ENCODE measurements around the gene FLNB. TPM values are rescaled to one million over a fixed set of nuclear protein-coding genes. Genes with fewer than 3 reads are reported as not detected.

Gene FLNB
- polyA plus RNA-seq, 1 donor from 2014 or later: 10.3 TPM

GRCh38 chr3:58143417-58144055 lies 135.3 kb downstream of the FLNB start:
- Histone ChIP-seq H4K20me1 (ENCODE audit: insufficient read depth) (no peaks in the 10 kb centered on the region), H3K27me3 (ENCODE audit: insufficient read depth, low read depth, low read length) (no peaks in the 10 kb centered on the region), H3K4me2 (ENCODE audit: low read length) (no peak overlapping the region), H3K4me3 (ENCODE audit: low read length) (no peak overlapping the region), H3F3A (ENCODE audit: insufficient read depth, low read length, poor library complexity, severe bottlenecking) (no peaks in the 10 kb centered on the region), H3K9me3 (ENCODE audit: low read length) (no peaks in the 10 kb centered on the region), H2AFZ (ENCODE audit: low read depth, low read length) (no peak overlapping the region), H3K9ac (ENCODE audit: low read length) (no peak overlapping the region), H3K36me3 (ENCODE audit: insufficient read depth, low read length) (no peaks in the 10 kb centered on the region), H3K27ac (ENCODE audit: low read length) (no peak overlapping the region), H3K79me2 (replicated peaks; ENCODE audit: insufficient read depth, low read length) (no peaks in the 10 kb centered on the region), H3K9me2 (ENCODE audit: insufficient read depth, low read length) (no peaks in the 10 kb centered on the region)
- TF ChIP-seq REST (IDR thresholded peaks at IDR 0.05; ENCODE audit: borderline replicate concordance) (no peak), RAD21 (conservative IDR thresholded peaks at IDR 0.05) (no peak), SMC3 (conservative IDR thresholded peaks at IDR 0.05; ENCODE audit: poor library complexity) (no peak), POLR2AphosphoS5 (IDR thresholded peaks at IDR 0.05) (no peak), EZH2 (IDR thresholded peaks at IDR 0.05; ENCODE audit: borderline replicate concordance, insufficient read depth, low read length, poor library complexity, severe bottlenecking) (no peak), CTCF (IDR thresholded peaks at IDR 0.05; ENCODE audit: poor library complexity, severe bottlenecking) (no peak), EP300 (conservative IDR thresholded peaks at IDR 0.05; ENCODE audit: poor library complexity, severe bottlenecking) (no peak), TAF1 (IDR thresholded peaks at IDR 0.05; ENCODE audit: low read depth) (no peak), MXI1 (conservative IDR thresholded peaks at IDR 0.05; ENCODE audit: poor library complexity, severe bottlenecking) (no peak)

DNA sequence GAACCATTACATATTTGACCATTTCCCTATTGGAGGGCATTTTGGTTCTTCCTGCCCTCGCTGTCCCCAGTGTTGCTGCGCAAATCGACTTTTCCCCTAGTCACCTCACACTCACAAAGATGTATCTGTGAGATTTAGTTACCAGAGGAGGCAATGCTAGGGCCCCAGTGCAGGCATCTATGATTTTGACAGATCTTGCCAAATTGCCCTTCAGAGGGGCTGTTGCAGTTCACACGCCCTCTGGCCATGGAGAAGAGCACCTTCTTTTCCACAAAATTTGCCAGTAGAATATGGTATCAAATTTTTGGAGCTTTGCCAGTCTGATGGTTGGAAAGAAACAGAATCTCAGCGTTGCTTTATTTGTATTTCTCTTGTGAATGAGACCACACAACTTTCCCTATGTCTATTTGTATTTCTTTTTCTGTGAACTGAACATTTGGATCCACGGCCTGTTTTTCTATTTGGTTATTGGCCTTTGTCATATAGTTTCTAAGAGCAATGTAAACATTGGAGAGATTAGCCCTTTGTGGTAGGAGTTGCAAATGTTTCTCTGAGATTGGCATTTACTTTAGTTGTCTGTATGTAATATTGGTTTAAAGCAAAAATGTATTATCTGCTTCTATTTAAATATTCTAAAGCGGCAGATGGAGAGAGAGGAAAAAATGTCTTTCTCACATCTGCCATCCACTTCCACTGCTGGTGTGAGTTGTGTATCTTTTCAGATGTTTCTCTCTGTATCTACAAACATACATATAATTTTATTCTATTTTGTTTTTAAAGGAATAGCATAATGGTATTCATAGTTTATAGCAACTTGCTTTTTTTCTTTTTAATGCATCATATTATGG lies 136.5 kb downstream of the FLNB start:
- H2AFZ ChIP-seq (ENCODE audit: low read depth, low read length): no peak overlapping the region
- no peaks in the 10 kb centered on the region for H4K20me1 ChIP-seq (ENCODE audit: insufficient read depth)
- H3K27me3 ChIP-seq (ENCODE audit: insufficient read depth, low read depth, low read length): no peaks in the 10 kb centered on the region
- no peaks in the 10 kb centered on the region for H3K36me3 ChIP-seq (ENCODE audit: insufficient read depth, low read length)
- no peaks in the 10 kb centered on the region for H3F3A ChIP-seq (ENCODE audit: insufficient read depth, low read length, poor library complexity, severe bottlenecking)
- H3K27ac ChIP-seq (ENCODE audit: low read length): no peak overlapping the region
- H3K9me2 ChIP-seq (ENCODE audit: insufficient read depth, low read length): no peaks in the 10 kb centered on the region
- H3K79me2 ChIP-seq (replicated peaks; ENCODE audit: insufficient read depth, low read length): no peaks in the 10 kb centered on the region
- H3K9ac ChIP-seq (ENCODE audit: low read length): no peak overlapping the region
- H3K9me3 ChIP-seq (ENCODE audit: low read length): no peaks in the 10 kb centered on the region
- TF ChIP-seq TAF1 (IDR thresholded peaks at IDR 0.05; ENCODE audit: low read depth) (no peak), MXI1 (conservative IDR thresholded peaks at IDR 0.05; ENCODE audit: poor library complexity, severe bottlenecking) (no peak), SMC3 (conservative IDR thresholded peaks at IDR 0.05; ENCODE audit: poor library complexity) (no peak), RAD21 (conservative IDR thresholded peaks at IDR 0.05) (no peak), POLR2AphosphoS5 (IDR thresholded peaks at IDR 0.05) (no peak), EZH2 (IDR thresholded peaks at IDR 0.05; ENCODE audit: borderline replicate concordance, insufficient read depth, low read length, poor library complexity, severe bottlenecking) (no peak), CTCF (IDR thresholded peaks at IDR 0.05; ENCODE audit: poor library complexity, severe bottlenecking) (no peak), REST (IDR thresholded peaks at IDR 0.05; ENCODE audit: borderline replicate concordance) (no peak), EP300 (conservative IDR thresholded peaks at IDR 0.05; ENCODE audit: poor library complexity, severe bottlenecking) (no peak)
- no peak overlapping the region for H3K4me3 ChIP-seq (ENCODE audit: low read length)
- H3K4me2 ChIP-seq (ENCODE audit: low read length): no peak overlapping the region
